PFSK-1 (cell line): Measurements from ENCODE around the gene RPH3AL.

Experiments
- POLR2AphosphoS5 ChIP-seq: IDR thresholded peaks from 2 replicates; pipeline ENCODE4 v1.6.1; 2012; ENCODE audit warnings: low read depth, mild to moderate bottlenecking, control low read depth, low read length, moderate library complexity
- REST ChIP-seq, 2 experiments: IDR thresholded peaks; 2 replicates each; pipeline versions ENCODE4 v1.6.1 to v1.8.0; 2011 to 2012; ENCODE audit warnings: low read depth in 2 of 2, low read length in 2 of 2, control low read depth in 1 of 2, inconsistent platforms in 1 of 2, mild to moderate bottlenecking in 1 of 2, moderate library complexity in 1 of 2; ENCODE audit not compliant: insufficient read depth in 1 of 2
- SIN3A ChIP-seq: IDR thresholded peaks from 2 replicates; pipeline ENCODE4 v1.6.1; 2012; ENCODE audit warnings: mild to moderate bottlenecking, low read length, moderate library complexity, borderline replicate concordance; ENCODE audit not compliant: insufficient read depth
- TAF1 ChIP-seq: IDR thresholded peaks from 2 replicates; pipeline ENCODE4 v1.6.1; 2012; ENCODE audit warnings: low read length, control low read depth, borderline replicate concordance; ENCODE audit not compliant: insufficient read depth

DNA sequence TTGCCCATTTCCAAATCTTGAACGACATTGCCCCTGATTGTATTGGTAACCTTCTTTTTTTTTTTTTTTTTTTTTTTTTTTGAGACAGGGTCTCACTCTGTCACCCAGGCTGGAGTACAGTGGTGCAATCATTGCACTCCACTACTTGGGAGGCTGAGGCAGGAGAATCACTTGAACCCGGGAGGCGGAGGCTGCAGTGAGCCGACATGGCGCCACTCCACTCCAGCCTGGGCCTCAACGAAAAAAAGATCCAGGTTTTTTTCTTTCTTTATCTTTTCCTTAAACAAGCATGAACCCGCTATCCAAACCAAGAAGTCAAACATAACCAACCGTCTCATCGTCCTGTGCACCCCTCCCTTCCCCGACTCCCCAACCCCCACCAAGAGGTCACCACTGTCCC, 47.6 kb upstream of the RPH3AL start:
- TF ChIP-seq SIN3A (no peak), POLR2AphosphoS5 (no peak), REST (IDR thresholded peaks at IDR 0.05; ENCODE audit: insufficient read depth in 1 of 2, low read depth in 2 of 2, low read length in 2 of 2) (no peak), TAF1 (no peak)
